Measurements from ENCODE around the gene TFAP2B. TPM values are rescaled to one million over a fixed set of nuclear protein-coding genes. Genes with fewer than 3 reads are reported as not detected.

Gene TFAP2B
- total RNA-seq, 1 donor from 2014 or later = not detected

DNA sequence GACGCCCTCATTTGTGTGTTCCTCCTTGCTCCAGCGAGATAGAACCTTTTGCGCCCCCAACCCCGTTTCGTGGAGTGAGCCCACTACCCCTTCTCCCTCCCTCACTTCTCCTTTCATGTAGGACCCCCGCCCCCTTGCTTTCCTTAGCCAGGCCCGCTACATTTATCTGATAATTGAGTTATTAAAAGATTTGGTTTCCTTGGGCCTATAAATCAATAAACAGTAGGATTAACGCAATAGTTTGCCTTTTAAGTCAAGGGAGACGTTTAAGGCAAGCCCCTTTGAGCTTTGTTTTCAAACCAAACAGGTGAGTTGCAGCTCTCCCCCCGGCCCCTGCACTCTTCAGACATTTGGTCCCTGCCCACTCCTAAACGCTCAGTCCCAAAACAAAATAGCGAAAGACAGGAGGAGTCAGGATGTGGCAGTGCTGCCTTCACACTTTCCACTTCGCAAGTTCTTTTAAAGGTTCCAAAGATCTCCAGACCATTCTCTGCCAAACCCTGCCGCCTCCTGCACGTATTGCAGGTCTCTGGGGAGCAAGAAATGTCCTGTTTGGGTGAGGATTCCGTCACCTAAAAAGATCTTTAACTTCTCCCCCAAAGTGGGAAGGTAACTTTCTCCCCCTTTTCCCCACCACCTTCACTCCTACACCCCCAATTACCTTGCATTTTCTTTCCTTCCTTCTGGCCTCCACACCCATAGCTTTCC, 27.6 kb downstream of the TFAP2B start:
- Mint-ChIP-seq H3K36me3 (ENCODE audit: low read depth, unreplicated experiment) (no peaks in the 10 kb centered on the region), H3K27ac (ENCODE audit: unreplicated experiment) (no peak overlapping the region), H3K4me3 (ENCODE audit: unreplicated experiment) (no peak overlapping the region), H3K4me1 (ENCODE audit: low read depth, unreplicated experiment) (peaks cover 6% of the 10 kb centered on the region), H3K9me3 (ENCODE audit: unreplicated experiment) (peaks cover 4% of the 10 kb centered on the region), H3K27me3 (ENCODE audit: low read depth, unreplicated experiment) (peaks cover 95% of the 10 kb centered on the region)
- no peak overlapping the region for H3K4me3 ChIP-seq (ENCODE audit: insufficient read depth, low read depth, low read length)
- H2AFZ ChIP-seq (ENCODE audit: low read depth, low read length) = no peak overlapping the region
- H3K4me2 ChIP-seq (ENCODE audit: low read length) = no peak overlapping the region
- H3K36me3 ChIP-seq (ENCODE audit: insufficient read depth, low read length) = no peaks in the 10 kb centered on the region
- DNase-seq (ENCODE audit: low read depth) (no peak), FAIRE-seq (no peak)
- no peaks in the 10 kb centered on the region for H3K4me1 ChIP-seq (ENCODE audit: insufficient read depth, low read length)
- H3K9ac ChIP-seq (ENCODE audit: low read length) = no peak overlapping the region
- H3K9me3 ChIP-seq (ENCODE audit: insufficient read depth, low read depth, low read length) = no peaks in the 10 kb centered on the region
- no peaks in the 10 kb centered on the region for H3K79me2 ChIP-seq (ENCODE audit: insufficient read depth, low read length)
- peaks cover 44% of the 10 kb centered on the region for H3K27me3 ChIP-seq (ENCODE audit: insufficient read depth, low read length)
- no peak overlapping the region for H3K27ac ChIP-seq (ENCODE audit: low read depth, low read length)
- no peaks in the 10 kb centered on the region for H4K20me1 ChIP-seq (ENCODE audit: insufficient read depth, low read length)
- TF ChIP-seq, protein P1, sequence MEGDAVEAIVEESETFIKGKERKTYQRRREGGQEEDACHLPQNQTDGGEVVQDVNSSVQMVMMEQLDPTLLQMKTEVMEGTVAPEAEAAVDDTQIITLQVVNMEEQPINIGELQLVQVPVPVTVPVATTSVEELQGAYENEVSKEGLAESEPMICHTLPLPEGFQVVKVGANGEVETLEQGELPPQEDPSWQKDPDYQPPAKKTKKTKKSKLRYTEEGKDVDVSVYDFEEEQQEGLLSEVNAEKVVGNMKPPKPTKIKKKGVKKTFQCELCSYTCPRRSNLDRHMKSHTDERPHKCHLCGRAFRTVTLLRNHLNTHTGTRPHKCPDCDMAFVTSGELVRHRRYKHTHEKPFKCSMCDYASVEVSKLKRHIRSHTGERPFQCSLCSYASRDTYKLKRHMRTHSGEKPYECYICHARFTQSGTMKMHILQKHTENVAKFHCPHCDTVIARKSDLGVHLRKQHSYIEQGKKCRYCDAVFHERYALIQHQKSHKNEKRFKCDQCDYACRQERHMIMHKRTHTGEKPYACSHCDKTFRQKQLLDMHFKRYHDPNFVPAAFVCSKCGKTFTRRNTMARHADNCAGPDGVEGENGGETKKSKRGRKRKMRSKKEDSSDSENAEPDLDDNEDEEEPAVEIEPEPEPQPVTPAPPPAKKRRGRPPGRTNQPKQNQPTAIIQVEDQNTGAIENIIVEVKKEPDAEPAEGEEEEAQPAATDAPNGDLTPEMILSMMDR (IDR thresholded peaks at IDR 0.05; ENCODE audit: insufficient read depth, low read depth, low read length) = no peak
- TF ChIP-seq EZH2 (IDR thresholded peaks at IDR 0.05; ENCODE audit: insufficient read depth, low read length) = no peak

DNA sequence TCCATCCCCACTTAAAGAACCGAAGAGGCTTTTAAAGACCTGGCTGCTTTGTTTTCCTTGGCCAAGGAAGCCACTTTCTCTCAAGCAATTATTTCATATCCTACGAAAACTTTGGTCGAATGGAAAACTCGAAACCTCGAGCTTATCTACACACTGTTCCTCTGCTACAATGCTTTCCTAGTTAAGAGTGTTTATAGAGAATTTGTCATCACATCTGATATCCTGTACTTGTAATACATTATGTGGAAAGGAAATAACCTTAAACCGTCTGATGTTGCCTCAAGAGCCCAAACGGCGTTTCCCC, 28.1 kb downstream of the TFAP2B start:
- no peak overlapping the region for H3K27ac ChIP-seq (ENCODE audit: low read depth, low read length)

More for the DNA sequence above, 28.1 kb downstream of the TFAP2B start:
- Mint-ChIP-seq H3K27ac (ENCODE audit: unreplicated experiment) (no peak overlapping the region), H3K9me3 (ENCODE audit: unreplicated experiment) (peaks cover 4% of the 10 kb centered on the region), H3K4me1 (ENCODE audit: low read depth, unreplicated experiment) (peaks cover 6% of the 10 kb centered on the region), H3K36me3 (ENCODE audit: low read depth, unreplicated experiment) (no peaks in the 10 kb centered on the region), H3K27me3 (ENCODE audit: low read depth, unreplicated experiment) (peaks cover 95% of the 10 kb centered on the region), H3K4me3 (ENCODE audit: unreplicated experiment) (no peak overlapping the region)
- Histone ChIP-seq H3K27me3 (ENCODE audit: insufficient read depth, low read length) (peaks cover 49% of the 10 kb centered on the region), H4K20me1 (ENCODE audit: insufficient read depth, low read length) (no peaks in the 10 kb centered on the region), H3K4me1 (ENCODE audit: insufficient read depth, low read length) (no peaks in the 10 kb centered on the region), H3K36me3 (ENCODE audit: insufficient read depth, low read length) (no peaks in the 10 kb centered on the region), H3K4me2 (ENCODE audit: low read length) (no peak overlapping the region), H3K9me3 (ENCODE audit: insufficient read depth, low read depth, low read length) (no peaks in the 10 kb centered on the region), H3K9ac (ENCODE audit: low read length) (no peak overlapping the region), H2AFZ (ENCODE audit: low read depth, low read length) (no peak overlapping the region), H3K4me3 (ENCODE audit: insufficient read depth, low read depth, low read length) (no peak overlapping the region), H3K79me2 (ENCODE audit: insufficient read depth, low read length) (no peaks in the 10 kb centered on the region)
- TF ChIP-seq, protein P1 (IDR thresholded peaks at IDR 0.05; ENCODE audit: insufficient read depth, low read depth, low read length) = no peak
- no peak for TF ChIP-seq EZH2 (IDR thresholded peaks at IDR 0.05; ENCODE audit: insufficient read depth, low read length)
- FAIRE-seq (no peak), DNase-seq (ENCODE audit: low read depth) (no peak)

Measured in astrocyte (in vitro differentiated cells and primary cell).